ENCODE measurements around the gene FANCL. TPM values are rescaled to one million over a fixed set of nuclear protein-coding genes. Genes with fewer than 3 reads are reported as not detected.
"Not testable (repeated sequence)": the region's sequence is repeated elsewhere in the genome, so short reads cannot be mapped to it uniquely, and the experiment has no call there.

Gene FANCL
- total and polyA plus RNA-seq, 9 donors: 21.2 to 29.2 (median 25.5) TPM

DNA sequence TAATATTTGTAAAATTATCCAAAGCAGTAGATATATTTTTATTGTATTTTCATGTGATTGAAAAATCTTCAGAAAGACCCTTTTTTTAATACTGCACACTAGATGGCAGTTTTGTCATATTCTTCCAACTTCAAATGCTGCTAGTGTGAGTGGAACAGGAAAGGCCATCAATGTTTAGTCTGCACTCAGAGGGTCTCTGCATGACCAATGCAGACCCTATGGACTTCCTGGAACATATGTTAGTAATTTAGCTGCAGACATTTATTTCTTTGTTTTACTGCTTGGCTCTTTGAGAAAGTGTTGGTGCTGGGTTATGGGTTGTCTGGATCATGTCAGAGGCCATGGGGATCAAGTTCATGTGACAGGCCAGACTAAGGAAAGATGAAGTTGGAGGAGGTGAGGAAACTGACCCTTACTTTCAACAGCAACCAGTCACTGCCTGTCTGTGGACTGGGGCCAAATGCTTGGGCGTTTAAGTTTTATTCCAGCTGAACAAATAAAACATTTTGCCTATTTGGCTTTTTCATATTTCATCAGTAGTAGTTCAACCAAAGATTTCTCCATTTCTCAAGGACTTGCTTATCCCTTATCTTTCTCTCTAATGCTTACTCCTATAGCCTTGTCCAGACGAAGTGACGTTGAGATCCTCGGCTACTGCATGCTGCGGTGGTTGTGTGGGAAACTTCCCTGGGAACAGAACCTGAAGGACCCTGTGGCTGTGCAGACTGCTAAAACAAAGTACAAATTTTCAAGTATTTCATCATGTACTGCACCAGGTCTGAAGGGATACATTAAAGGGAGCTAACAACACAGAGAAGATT is 109.7 kb downstream of the FANCL start:
- no peak overlapping the region for H3K4me3 ChIP-seq (ENCODE audit: low read length)
- peaks cover 3% of the 10 kb centered on the region for H3K4me1 ChIP-seq (ENCODE audit: control insufficient read depth, insufficient read depth, low read length)
- no peak overlapping the region for H3K27ac ChIP-seq (ENCODE audit: low read length)
- no peaks in the 10 kb centered on the region for H3K9me3 ChIP-seq (replicated peaks; ENCODE audit: control insufficient read depth, low read depth, low read length)
- no peaks in the 10 kb centered on the region for H3K36me3 ChIP-seq (ENCODE audit: control insufficient read depth, insufficient read depth, low read length)
- WGBS (ENCODE audit: insufficient coverage): no CpG with 5 or more reads among the region's 5 CpGs
- peak; percentile 61 for DNase-seq
- H3K27me3 ChIP-seq (ENCODE audit: control insufficient read depth, insufficient read depth, low read length): no peaks in the 10 kb centered on the region

DNA sequence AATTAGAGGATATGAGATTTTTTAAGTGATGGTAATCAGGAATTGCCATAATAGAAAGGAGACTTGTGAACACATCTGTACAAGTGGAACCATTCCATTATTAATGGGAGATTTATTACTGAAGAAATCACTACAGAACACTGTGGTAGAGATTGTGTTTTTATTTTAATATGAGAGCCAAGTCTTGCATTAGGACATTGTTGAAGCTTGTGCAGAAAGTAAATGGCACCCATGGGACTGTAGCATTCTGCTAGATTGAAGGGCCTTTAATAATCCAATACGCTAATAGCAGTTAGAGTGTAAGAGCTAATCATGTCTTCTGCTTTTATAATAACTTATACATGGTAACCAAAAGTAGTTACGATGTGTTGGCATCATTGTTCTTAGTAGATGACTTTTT is 110.9 kb downstream of the FANCL start:
- Histone ChIP-seq H3K27ac (ENCODE audit: low read length) (no peak overlapping the region), H3K4me3 (ENCODE audit: low read length) (no peak overlapping the region), H3K4me1 (ENCODE audit: control insufficient read depth, insufficient read depth, low read length) (peaks cover 3% of the 10 kb centered on the region), H3K36me3 (ENCODE audit: control insufficient read depth, insufficient read depth, low read length) (no peaks in the 10 kb centered on the region), H3K9me3 (replicated peaks; ENCODE audit: control insufficient read depth, low read depth, low read length) (no peaks in the 10 kb centered on the region), H3K27me3 (ENCODE audit: control insufficient read depth, insufficient read depth, low read length) (no peaks in the 10 kb centered on the region)
- DNase-seq: peak; percentile 58
- no CpG with 5 or more reads among the region's 2 CpGs for WGBS (ENCODE audit: insufficient coverage)

GRCh38 chr2:58127111-58127510 is 114.0 kb downstream of the FANCL start:
- Histone ChIP-seq H3K4me3 (ENCODE audit: low read length) (no peak overlapping the region), H3K36me3 (ENCODE audit: control insufficient read depth, insufficient read depth, low read length) (peaks cover 2% of the 10 kb centered on the region), H3K27me3 (ENCODE audit: control insufficient read depth, insufficient read depth, low read length) (no peaks in the 10 kb centered on the region), H3K27ac (ENCODE audit: low read length) (no peak overlapping the region), H3K4me1 (ENCODE audit: control insufficient read depth, insufficient read depth, low read length) (peaks cover 3% of the 10 kb centered on the region), H3K9me3 (replicated peaks; ENCODE audit: control insufficient read depth, low read depth, low read length) (no peaks in the 10 kb centered on the region)
- WGBS (ENCODE audit: insufficient coverage): no CpG with 5 or more reads among the region's 3 CpGs
- DNase-seq: no peak

DNA sequence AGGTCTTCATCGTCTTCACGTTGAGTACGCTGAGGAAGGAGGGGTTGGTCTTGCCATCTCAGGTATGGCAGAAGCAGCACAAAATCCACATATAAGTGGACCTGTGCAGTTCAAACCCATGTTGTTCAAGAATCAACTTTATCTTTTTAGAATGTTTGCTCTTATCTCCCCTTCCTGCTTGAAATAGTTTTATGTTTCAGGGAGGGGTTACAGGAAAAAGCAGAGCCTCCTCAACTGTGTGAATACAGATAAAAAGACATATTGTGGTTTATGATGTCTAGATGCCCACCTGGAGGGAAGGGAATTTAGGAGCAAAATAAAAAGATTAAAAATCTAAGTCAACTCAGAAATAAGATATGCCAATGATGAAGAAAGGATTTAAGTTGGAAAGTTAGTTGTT is 118.6 kb downstream of the FANCL start:
- H3K36me3 ChIP-seq (ENCODE audit: control insufficient read depth, insufficient read depth, low read length): peaks cover 2% of the 10 kb centered on the region
- no peaks in the 10 kb centered on the region for H3K4me1 ChIP-seq (ENCODE audit: control insufficient read depth, insufficient read depth, low read length)
- WGBS (ENCODE audit: insufficient coverage): no CpG with 5 or more reads among the region's 3 CpGs
- no peak for DNase-seq
- no peaks in the 10 kb centered on the region for H3K27me3 ChIP-seq (ENCODE audit: control insufficient read depth, insufficient read depth, low read length)
- H3K9me3 ChIP-seq (replicated peaks; ENCODE audit: control insufficient read depth, low read depth, low read length): no peaks in the 10 kb centered on the region
- H3K4me3 ChIP-seq (ENCODE audit: low read length): no peak overlapping the region
- H3K27ac ChIP-seq (ENCODE audit: low read length): no peak overlapping the region

GRCh38 chr2:58122040-58122439 is 119.1 kb downstream of the FANCL start:
- DNase-seq: no peak
- no CpG with 5 or more reads among the region's 3 CpGs for WGBS (ENCODE audit: insufficient coverage)
- Histone ChIP-seq H3K9me3 (replicated peaks; ENCODE audit: control insufficient read depth, low read depth, low read length) (no peaks in the 10 kb centered on the region), H3K27me3 (ENCODE audit: control insufficient read depth, insufficient read depth, low read length) (no peaks in the 10 kb centered on the region), H3K27ac (ENCODE audit: low read length) (no peak overlapping the region), H3K36me3 (ENCODE audit: control insufficient read depth, insufficient read depth, low read length) (peaks cover 2% of the 10 kb centered on the region), H3K4me1 (ENCODE audit: control insufficient read depth, insufficient read depth, low read length) (no peaks in the 10 kb centered on the region), H3K4me3 (ENCODE audit: low read length) (no peak overlapping the region)

GRCh38 chr2:58120626-58121229 is 120.4 kb downstream of the FANCL start:
- peaks cover 2% of the 10 kb centered on the region for H3K36me3 ChIP-seq (ENCODE audit: control insufficient read depth, insufficient read depth, low read length)
- no peak overlapping the region for H3K4me3 ChIP-seq (ENCODE audit: low read length)
- no peak overlapping the region for H3K27ac ChIP-seq (ENCODE audit: low read length)
- no peak for DNase-seq
- no peaks in the 10 kb centered on the region for H3K9me3 ChIP-seq (replicated peaks; ENCODE audit: control insufficient read depth, low read depth, low read length)
- no peaks in the 10 kb centered on the region for H3K4me1 ChIP-seq (ENCODE audit: control insufficient read depth, insufficient read depth, low read length)
- WGBS (ENCODE audit: insufficient coverage): 100% methylated on average over 1 of the region's 5 CpGs
- no peaks in the 10 kb centered on the region for H3K27me3 ChIP-seq (ENCODE audit: control insufficient read depth, insufficient read depth, low read length)

DNA sequence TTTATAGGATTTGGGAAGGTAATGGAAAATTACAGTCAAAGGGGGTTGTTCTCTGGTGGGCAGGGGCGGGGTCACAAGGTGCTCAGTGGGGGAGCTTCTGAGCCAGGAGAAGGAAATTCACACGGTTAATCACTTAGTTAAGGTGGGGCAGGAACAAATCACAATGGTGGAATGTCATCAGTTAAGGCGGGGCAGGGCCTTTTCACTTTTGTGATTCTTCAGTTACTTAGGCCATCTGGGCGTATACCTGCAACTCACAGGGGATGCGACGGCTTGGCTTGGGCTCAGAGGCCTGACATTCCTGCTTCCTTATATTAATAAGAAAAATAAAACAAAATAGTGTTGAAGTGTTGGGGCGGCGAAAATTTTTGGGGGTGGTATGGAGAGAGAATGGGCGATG is 127.6 kb downstream of the FANCL start:
- H3K36me3 ChIP-seq (ENCODE audit: control insufficient read depth, insufficient read depth, low read length); H3K27me3 ChIP-seq (ENCODE audit: control insufficient read depth, insufficient read depth, low read length); DNase-seq; H3K27ac ChIP-seq (ENCODE audit: low read length); H3K9me3 ChIP-seq (replicated peaks; ENCODE audit: control insufficient read depth, low read depth, low read length); H3K4me1 ChIP-seq (ENCODE audit: control insufficient read depth, insufficient read depth, low read length); H3K4me3 ChIP-seq (ENCODE audit: low read length): not testable (repeated sequence)
- WGBS (ENCODE audit: insufficient coverage): 88% methylated on average over 1 of the region's 9 CpGs

- H3K4me3 ChIP-seq (ENCODE audit: low read length): no peak overlapping the region
- H3K27ac ChIP-seq (ENCODE audit: low read length): no peak overlapping the region
- no peaks in the 10 kb centered on the region for H3K27me3 ChIP-seq (ENCODE audit: control insufficient read depth, insufficient read depth, low read length)
- 80% methylated on average over 1 of the region's 6 CpGs for WGBS (ENCODE audit: insufficient coverage)
- H3K9me3 ChIP-seq (replicated peaks; ENCODE audit: control insufficient read depth, low read depth, low read length): no peaks in the 10 kb centered on the region
- H3K4me1 ChIP-seq (ENCODE audit: control insufficient read depth, insufficient read depth, low read length): no peaks in the 10 kb centered on the region
- no peaks in the 10 kb centered on the region for H3K36me3 ChIP-seq (ENCODE audit: control insufficient read depth, insufficient read depth, low read length)
- DNase-seq: no peak
Observed at GRCh38 chr2:58110765-58111164, 130.4 kb downstream of the FANCL start.

DNA sequence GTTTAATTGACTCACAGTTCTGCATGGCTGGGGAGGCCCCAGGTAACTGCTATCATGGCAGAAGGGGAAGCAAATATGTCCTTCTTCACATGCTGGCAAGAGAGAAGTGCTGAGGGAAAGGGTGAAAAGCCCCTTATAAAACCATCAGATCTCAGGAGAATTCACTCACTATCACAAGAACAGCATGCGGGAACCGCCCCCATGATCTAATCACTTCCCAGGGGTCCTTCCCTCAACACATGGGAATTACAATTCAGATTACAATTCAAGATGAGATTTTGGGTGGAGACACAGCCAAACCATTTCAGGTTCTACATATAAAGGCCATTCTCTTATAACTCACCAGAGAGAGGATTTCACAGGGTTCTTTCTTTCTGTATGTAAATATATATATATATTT is 131.6 kb downstream of the FANCL start:
- no peak overlapping the region for H3K27ac ChIP-seq (ENCODE audit: low read length)
- no peaks in the 10 kb centered on the region for H3K36me3 ChIP-seq (ENCODE audit: control insufficient read depth, insufficient read depth, low read length)
- H3K27me3 ChIP-seq (ENCODE audit: control insufficient read depth, insufficient read depth, low read length): no peaks in the 10 kb centered on the region
- no peak overlapping the region for H3K4me3 ChIP-seq (ENCODE audit: low read length)
- H3K9me3 ChIP-seq (replicated peaks; ENCODE audit: control insufficient read depth, low read depth, low read length): no peaks in the 10 kb centered on the region
- H3K4me1 ChIP-seq (ENCODE audit: control insufficient read depth, insufficient read depth, low read length): no peaks in the 10 kb centered on the region
- no peak for DNase-seq
- no CpG with 5 or more reads among the region's 2 CpGs for WGBS (ENCODE audit: insufficient coverage)

Measured in muscle of leg (tissue), 11 donors.